Transverse colon (tissue), 4 donors: ENCODE measurements around the gene GABBR2. TPM values are rescaled to one million over a fixed set of nuclear protein-coding genes. Genes with fewer than 3 reads are reported as not detected.

Source experiments
- DNase-seq: peaks from one replicate; pipeline ENCODE4 v3.0.0-alpha.2; 2019
- H3K27ac ChIP-seq, 4 donors: fragments of 200-600 bp; sonication (generic); 2 replicates each; pipeline ENCODE4 v1.5.1; 2016 to 2018; ENCODE audit warnings: inconsistent platforms in 4 of 4
- H3K27me3 ChIP-seq: fragments of 200-600 bp; sonication (generic); 2 replicates; pipeline ENCODE4 v1.5.1; 2017; ENCODE audit warnings: inconsistent platforms
- H3K36me3 ChIP-seq, 4 donors: fragments of 200-600 bp; sonication (generic); 2 replicates each; pipeline ENCODE4 v1.5.1; 2017 to 2019; ENCODE audit warnings: inconsistent platforms in 4 of 4
- H3K4me1 ChIP-seq, 4 donors: fragments of 200-600 bp; sonication (generic); 2 replicates each; pipeline ENCODE4 v1.5.1; 2017 to 2020; ENCODE audit warnings: inconsistent platforms in 4 of 4
- H3K4me3 ChIP-seq, 4 donors: fragments of 200-600 bp; sonication (generic); 1 replicate in 1 of 4; 2 replicates in 3 of 4; pipeline versions ENCODE4 v1.5.1 to v1.6.1; 2017 to 2019; ENCODE audit warnings: inconsistent platforms in 4 of 4
- H3K9me3 ChIP-seq, 2 donors: fragments of 200-600 bp; sonication (generic); 2 replicates each; pipeline ENCODE4 v1.5.1; 2017 to 2019; ENCODE audit warnings: inconsistent platforms in 2 of 2
- CTCF ChIP-seq, 5 experiments: fragments of 200-600 bp in 3 of 5; fragments of 450-650 bp in 2 of 5; sonication (generic) in 3 of 5; IDR thresholded peaks; 1 replicate in 2 of 5; 2 replicates in 3 of 5; pipeline ENCODE4 v1.5.1; 2016 to 2017; ENCODE audit warnings: antibody characterized with exemption in 5 of 5, inconsistent platforms in 3 of 5, mild to moderate bottlenecking in 2 of 5, moderate library complexity in 1 of 5
- EP300 ChIP-seq: sonication (generic); formaldehyde crosslinking; IDR thresholded peaks from one replicate; pipeline ENCODE4 v1.6.1; 2017; ENCODE audit warnings: antibody characterized with exemption, low read depth
- POLR2A ChIP-seq: fragments of 450-650 bp; IDR thresholded peaks from one replicate; pipeline ENCODE4 v1.6.1; 2016; ENCODE audit warnings: antibody characterized with exemption, mild to moderate bottlenecking, moderate library complexity
- POLR2AphosphoS5 ChIP-seq, 3 donors: sonication (generic); formaldehyde crosslinking; IDR thresholded peaks; one replicate each; pipeline ENCODE4 v1.6.1; 2016; ENCODE audit warnings: antibody characterized with exemption in 3 of 3
- WGBS, 2 donors: methylation state at CpG; one replicate each; pipeline ENCODE4 v1.1.5; 2018; ENCODE audit warnings: low coverage in 1 of 2; 5-methylcytosine and 5-hydroxymethylcytosine counted together
- in situ Hi-C, 4 donors: fragments of 200-750 bp; cut with MboI; loops; one replicate each; pipeline versions ENCODE4 v1.15.0 to v1.15.1; 2017; ENCODE audit warnings: low sequenced_read_pairs in 3 of 4, low pct_ligation_motif_present in 1 of 4, low pct_unique_long_range_greater_than_20kb in 1 of 4
- intact Hi-C: fragments of 100-400 bp; cut with DNase I; formaldehyde crosslinking; loops from one replicate; pipeline ENCODE4 v1.15.1; 2023; ENCODE audit warnings: low total_unique reads
- total RNA-seq, 4 donors: library from RNA; depleted of rRNA; stranded (reverse); fragments of >200 nt; gene quantifications; one replicate each; pipeline ENCODE4 v1.1.0, GENCODE V29; 2016

GABBR2 gene
- total RNA-seq, 4 donors from 2014 or later = not detected

GRCh38 chr9:98565152-98566135 is 143.3 kb downstream of the GABBR2 start:
- no peaks in the 10 kb centered on the region for H3K9me3 ChIP-seq
- 89 to 90% methylated on average over 2 to 15 of the region's 15 CpGs for WGBS, 2 donors
- no peaks in the 10 kb centered on the region for H3K4me1 ChIP-seq
- no peak overlapping the region for H3K4me3 ChIP-seq
- in situ Hi-C loops = no loop called here
- DNase-seq = no peak
- TF ChIP-seq CTCF (IDR thresholded peaks at IDR 0.05) (no peak), POLR2AphosphoS5 (IDR thresholded peaks at IDR 0.05) (no peak), EP300 (no peak), POLR2A (no peak)
- no peaks in the 10 kb centered on the region for H3K27me3 ChIP-seq
- H3K27ac ChIP-seq = no peak overlapping the region
- no peaks in the 10 kb centered on the region for H3K36me3 ChIP-seq
- intact Hi-C loops = no loop called here

DNA sequence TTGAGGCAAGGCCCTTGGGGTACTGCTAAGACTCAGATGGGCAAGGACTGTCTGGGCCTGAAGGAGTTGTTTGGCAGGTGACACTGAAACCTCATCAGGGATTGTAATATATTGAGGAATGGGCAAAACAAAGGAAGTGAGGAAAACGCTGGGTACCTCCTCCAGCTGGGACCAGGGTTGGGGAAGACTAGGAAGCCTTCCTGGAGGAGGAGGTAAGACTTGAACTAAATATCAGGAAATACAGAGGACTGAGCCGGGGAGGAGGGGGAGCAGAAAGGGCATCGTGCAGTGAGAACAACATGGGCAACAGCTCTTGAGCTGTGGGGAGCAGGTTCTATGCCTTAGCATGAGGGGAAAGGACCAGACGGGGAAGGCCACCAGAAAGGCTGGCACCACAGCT is 144.0 kb downstream of the GABBR2 start:
- intact Hi-C loops (no loop called here), in situ Hi-C loops (no loop called here)
- no peaks in the 10 kb centered on the region for H3K9me3 ChIP-seq
- whole genome bisulfite sequencing, 2 donors = 80 to 83% methylated on average over 4 of the region's 4 CpGs
- H3K4me3 ChIP-seq = no peak overlapping the region
- H3K4me1 ChIP-seq = no peaks in the 10 kb centered on the region
- no peak for DNase-seq
- H3K27ac ChIP-seq = no peak overlapping the region
- no peaks in the 10 kb centered on the region for H3K27me3 ChIP-seq
- H3K36me3 ChIP-seq = no peaks in the 10 kb centered on the region
- no peak for TF ChIP-seq CTCF (IDR thresholded peaks at IDR 0.05)
- TF ChIP-seq EP300 = no peak
- TF ChIP-seq POLR2AphosphoS5 (IDR thresholded peaks at IDR 0.05) = no peak

DNA sequence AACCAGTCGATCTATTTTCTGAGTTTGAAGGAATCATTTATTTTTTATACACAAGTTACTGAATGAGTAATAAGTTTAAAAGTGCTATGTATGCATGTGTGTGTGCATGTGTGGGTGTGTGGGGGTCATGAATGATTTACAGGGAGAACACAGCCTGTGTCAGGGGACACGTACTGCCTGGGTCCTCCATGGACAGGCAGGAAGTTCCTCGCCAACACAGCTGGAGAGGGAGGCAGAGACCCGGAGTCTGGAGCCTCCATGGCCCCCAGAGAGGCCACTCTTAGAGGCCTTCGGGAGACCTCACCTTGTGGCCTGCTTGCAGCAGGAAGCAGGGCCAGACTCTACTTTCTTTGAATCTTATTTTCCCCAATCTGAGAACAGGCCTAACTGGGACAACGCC is 144.7 kb downstream of the GABBR2 start:
- no peaks in the 10 kb centered on the region for H3K36me3 ChIP-seq
- in situ Hi-C loops = no loop called here
- TF ChIP-seq EP300 = no peak
- TF ChIP-seq POLR2AphosphoS5 (IDR thresholded peaks at IDR 0.05) = no peak
- no peak for TF ChIP-seq POLR2A
- TF ChIP-seq CTCF (IDR thresholded peaks at IDR 0.05) = no peak
- H3K27ac ChIP-seq = no peak overlapping the region
- H3K27me3 ChIP-seq = no peaks in the 10 kb centered on the region
- no peaks in the 10 kb centered on the region for H3K9me3 ChIP-seq
- DNase-seq = no peak
- no peak overlapping the region for H3K4me3 ChIP-seq
- 79 to 84% methylated on average over 2 to 6 of the region's 6 CpGs for WGBS, 2 donors
- intact Hi-C loops = no loop called here
- no peaks in the 10 kb centered on the region for H3K4me1 ChIP-seq

DNA sequence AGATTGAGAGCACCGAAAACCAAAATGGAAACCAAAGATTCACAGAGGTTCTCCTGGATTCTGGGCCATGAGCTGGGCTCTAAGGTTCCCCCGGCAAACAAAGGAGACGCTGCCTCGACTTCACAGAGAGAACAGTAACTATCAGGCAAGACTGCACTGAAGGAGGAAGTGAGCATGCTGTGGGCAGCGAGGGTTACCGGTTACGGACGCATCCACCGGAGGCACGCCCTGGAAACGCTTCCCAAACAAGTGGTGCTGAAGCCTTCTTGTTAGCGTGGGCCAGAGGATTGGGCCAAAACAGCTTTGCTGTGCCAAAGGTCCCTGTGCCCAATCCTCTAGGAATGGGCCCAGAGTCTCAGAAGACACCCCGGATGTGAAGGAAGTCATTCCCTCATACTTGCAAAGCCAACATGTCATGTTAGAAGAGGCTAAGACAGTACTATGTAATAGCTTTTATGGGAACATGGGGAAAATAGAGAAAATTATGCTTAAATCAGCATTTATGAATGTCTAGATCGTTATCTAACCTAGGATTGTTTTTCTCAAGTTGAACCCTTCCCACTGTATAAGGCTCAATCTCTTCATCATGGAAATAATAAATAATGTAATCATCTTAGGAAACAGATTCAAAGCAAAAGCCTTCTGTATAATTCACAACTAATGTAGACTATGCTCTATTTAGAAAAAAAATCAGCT is 145.4 kb downstream of the GABBR2 start:
- no peaks in the 10 kb centered on the region for H3K9me3 ChIP-seq
- in situ Hi-C loops (no loop called here), intact Hi-C loops (no loop called here)
- no peak overlapping the region for H3K4me3 ChIP-seq
- H3K4me1 ChIP-seq = no peaks in the 10 kb centered on the region
- TF ChIP-seq POLR2AphosphoS5 (IDR thresholded peaks at IDR 0.05) (no peak), EP300 (no peak), CTCF (IDR thresholded peaks at IDR 0.05) (no peak), POLR2A (no peak)
- no peak overlapping the region for H3K27ac ChIP-seq
- no peaks in the 10 kb centered on the region for H3K27me3 ChIP-seq
- WGBS, 2 donors = 79 to 85% methylated on average over 7 to 14 of the region's 14 CpGs
- DNase-seq = no peak
- no peaks in the 10 kb centered on the region for H3K36me3 ChIP-seq
